SKM-1 (cell line): ENCODE measurements around the gene MEF2A.

Source experiments
- DNase-seq: peaks from one replicate; lab custom pipeline; 2025; ENCODE audit not compliant: unreplicated experiment; lab: John Stamatoyannopoulos, UW

The MEF2A gene

DNA sequence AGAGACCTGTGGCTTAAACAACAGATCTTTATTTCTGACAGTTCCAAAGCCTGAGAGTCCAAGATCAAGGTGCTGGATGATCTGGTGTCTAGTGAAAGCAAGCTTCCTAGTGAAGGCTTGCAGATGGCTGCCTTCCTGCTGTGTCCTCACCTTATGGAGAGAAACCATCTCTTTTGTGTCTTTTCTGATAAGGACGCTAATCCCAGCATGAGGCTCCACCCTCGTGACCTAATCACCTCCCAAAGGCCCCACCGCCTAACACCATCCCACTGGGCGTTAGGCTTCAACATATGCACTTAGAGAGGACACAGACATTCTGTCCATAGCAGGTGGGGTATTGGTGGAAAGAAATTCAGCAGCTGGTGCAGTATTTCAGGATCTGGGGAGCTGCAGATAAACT lies 187.3 kb downstream of the MEF2A start:
- DNase-seq, result no peak

- peak; percentile 69 for DNase-seq
These were observed 190.1 kb downstream of the MEF2A start for GRCh38 chr15:99755692-99756409.

DNA sequence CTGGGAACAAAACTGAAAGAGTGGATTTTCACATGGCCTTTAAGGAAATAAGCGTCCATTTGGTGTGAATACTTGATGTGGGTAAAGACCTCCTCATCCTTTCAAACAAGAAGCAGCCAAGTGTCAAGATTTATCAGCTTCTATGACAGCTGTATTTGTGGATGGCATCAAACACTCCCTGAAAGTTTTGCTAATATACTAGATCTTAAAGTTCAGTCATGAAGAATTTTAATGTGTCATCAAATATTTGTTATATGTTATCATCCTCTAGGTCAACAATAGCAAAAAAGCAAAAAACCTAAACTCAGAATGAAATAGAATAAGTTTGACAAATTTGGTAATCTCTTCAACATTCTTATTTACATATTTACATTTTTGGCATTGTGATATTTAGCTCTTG lies 196.5 kb downstream of the MEF2A start:
- DNase-seq, result no peak

DNA sequence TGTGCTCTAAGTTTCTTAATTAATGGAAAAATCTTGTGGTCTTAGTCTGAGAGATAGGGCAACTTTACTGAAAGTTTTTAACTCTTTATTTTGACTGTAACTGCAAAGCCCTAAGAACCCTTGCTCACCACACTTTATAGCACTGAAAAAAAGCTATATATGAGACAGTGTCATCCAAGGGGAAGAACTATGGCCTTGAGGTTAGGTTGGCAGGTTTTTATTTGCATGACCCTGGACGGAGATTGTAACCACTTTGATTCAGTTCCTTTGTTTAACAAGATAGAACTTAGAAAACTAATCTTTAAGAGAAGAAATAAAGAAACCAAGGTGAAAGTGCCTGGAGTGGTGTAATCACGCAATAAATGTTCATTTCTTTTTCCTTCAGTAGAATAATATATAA lies 198.0 kb downstream of the MEF2A start:
- no peak for DNase-seq

GRCh38 chr15:99764522-99764921 lies 198.7 kb downstream of the MEF2A start:
- DNase-seq, result no peak
